HG03469 (cell line): ENCODE results near the gene HOXA1.
"Not testable (repeated sequence)": the region's sequence is repeated elsewhere in the genome, so short reads cannot be mapped to it uniquely, and the experiment has no call there.

Experiments
- ATAC-seq: cut with Tn5 transposase; IDR thresholded peaks from one replicate; pipeline ENCODE4 v1.9.1; 2021; ENCODE audit warnings: mild to moderate bottlenecking, moderate library complexity, moderate number of reproducible peaks; ENCODE audit not compliant: unreplicated experiment

HOXA1 gene

GRCh38 chr7:27062946-27063345, 32.9 kb downstream of the HOXA1 start:
- ATAC-seq: no peak

GRCh38 chr7:27053153-27053552, 42.6 kb downstream of the HOXA1 start:
- ATAC-seq: no peak

DNA sequence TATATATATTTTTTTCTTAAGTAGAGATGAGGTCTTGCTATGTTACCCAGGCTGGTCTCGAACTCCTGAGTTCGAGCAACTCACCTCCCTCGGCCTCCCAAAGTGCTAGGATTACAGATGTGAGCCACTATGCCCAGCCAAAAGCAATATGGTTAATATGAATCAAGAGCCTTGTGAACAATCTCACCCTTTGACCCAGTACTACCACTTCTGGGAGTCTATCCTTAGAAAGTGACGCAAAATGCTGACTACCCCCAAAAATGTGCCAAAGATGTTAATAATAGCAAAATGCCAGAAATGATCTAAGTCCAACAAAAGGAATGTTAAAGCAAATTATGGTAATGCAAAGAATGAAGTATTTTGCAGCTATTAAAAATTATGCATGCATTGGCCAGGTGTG, 44.3 kb downstream of the HOXA1 start:
- ATAC-seq: no peak

- no peak for ATAC-seq
These were observed 47.4 kb downstream of the HOXA1 start for GRCh38 chr7:27048438-27048837.

- no peak for ATAC-seq
These were observed 48.8 kb downstream of the HOXA1 start for GRCh38 chr7:27046854-27047549.

DNA sequence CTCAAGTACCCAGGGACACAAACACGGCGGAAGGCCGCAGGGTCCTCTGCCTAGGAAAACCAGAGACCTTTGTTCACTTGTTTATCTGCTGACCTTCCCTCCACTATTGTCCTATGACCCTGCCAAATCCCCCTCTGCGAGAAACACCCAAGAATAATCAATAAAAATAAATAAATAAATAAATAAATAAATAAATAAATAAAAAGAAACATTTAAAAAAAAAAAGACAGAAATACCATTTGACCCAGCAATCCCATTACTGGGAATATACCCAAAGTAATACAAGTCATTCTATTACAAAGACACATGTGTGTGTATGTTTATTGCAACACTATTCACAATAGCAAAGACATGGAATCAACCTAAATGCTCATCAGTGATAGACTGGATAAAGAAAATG, 49.8 kb downstream of the HOXA1 start:
- not testable (repeated sequence) for ATAC-seq

DNA sequence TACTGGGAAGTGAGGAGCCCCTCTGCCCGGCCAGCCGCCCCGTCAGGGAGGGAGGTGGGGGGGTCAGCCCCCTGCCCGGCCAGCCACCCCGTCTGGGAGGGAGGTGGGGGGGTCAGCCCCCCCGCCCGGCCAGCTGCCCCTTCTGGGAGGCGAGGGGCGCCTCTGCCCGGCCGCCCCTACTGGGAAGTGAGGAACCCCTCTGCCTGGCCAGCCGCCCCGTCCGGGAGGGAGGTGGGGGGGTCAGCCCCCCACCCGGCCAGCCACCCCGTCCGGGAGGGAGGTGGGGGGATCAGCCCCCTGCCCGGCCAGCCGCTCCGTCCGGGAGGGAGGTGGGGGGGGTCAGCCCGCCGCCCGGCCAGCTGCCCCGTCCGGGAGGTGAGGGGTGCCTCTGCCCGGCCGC, 50.7 kb downstream of the HOXA1 start:
- ATAC-seq: not testable (repeated sequence)
